PC-9 (cell line): ENCODE measurements around the gene MATN1. TPM values are rescaled to one million over a fixed set of nuclear protein-coding genes. Genes with fewer than 3 reads are reported as not detected.

Source experiments
- BruUV-seq: library from RNA; stranded (reverse); fragments of 400-500 nt; replicated peaks from 2 replicates; lab custom pipeline; 2021; lab: Mats Ljungman, UMichigan
- CTCF ChIA-PET: fragments of 300-600 bp; sonication (Branson Sonifier 250); formaldehyde crosslinking; loops from one replicate; lab custom pipeline; 2022; ENCODE audit warnings: antibody characterized with exemption; lab: Charles Lee
- POLR2A ChIA-PET: fragments of 300-600 bp; sonication (Branson Sonifier 250); formaldehyde crosslinking; loops from one replicate; lab custom pipeline; 2022; ENCODE audit warnings: antibody characterized with exemption; ENCODE audit not compliant: unreplicated experiment; lab: Charles Lee
- DNase-seq, 2 experiments: peaks; one replicate each; pipeline versions ENCODE4 v3.0.0 to v3.0.0-alpha.2; 2015 to 2022; ENCODE audit warnings: mixed read lengths in 1 of 2
- H2AFZ ChIP-seq: fragments of 200-600 bp; sonication (generic); 2 replicates; pipeline ENCODE4 v1.8.1; 2017; ENCODE audit warnings: antibody characterized with exemption
- H3F3A ChIP-seq: fragments of 200-600 bp; sonication (generic); 2 replicates; pipeline ENCODE4 v1.8.1; 2017; ENCODE audit warnings: antibody characterized with exemption, mild to moderate bottlenecking, low read depth; ENCODE audit not compliant: insufficient read depth
- H3K27ac ChIP-seq: fragments of 200-600 bp; sonication (generic); 2 replicates; pipeline ENCODE4 v1.6.1; 2016; ENCODE audit warnings: mixed run types
- H3K27me3 ChIP-seq: fragments of 200-600 bp; sonication (generic); 2 replicates; pipeline ENCODE4 v1.6.1; 2016; ENCODE audit warnings: low read depth, mixed run types; ENCODE audit not compliant: insufficient read depth
- H3K36me3 ChIP-seq: fragments of 200-600 bp; sonication (generic); 2 replicates; pipeline ENCODE4 v1.6.1; 2016; ENCODE audit warnings: low read depth, mixed run types
- H3K4me1 ChIP-seq: fragments of 200-600 bp; sonication (generic); replicated peaks from 2 replicates; pipeline ENCODE4 v1.6.1; 2016; ENCODE audit warnings: mixed run types; ENCODE audit not compliant: insufficient read depth
- H3K4me2 ChIP-seq: fragments of 200-600 bp; sonication (generic); 2 replicates; pipeline ENCODE4 v1.6.1; 2017; ENCODE audit warnings: mixed run types
- H3K4me3 ChIP-seq: fragments of 200-600 bp; sonication (generic); 2 replicates; pipeline ENCODE4 v1.6.1; 2016; ENCODE audit warnings: mixed run types
- H3K79me2 ChIP-seq: fragments of 200-600 bp; sonication (generic); 2 replicates; pipeline ENCODE4 v1.6.1; 2017; ENCODE audit warnings: low read depth, mixed run types
- H3K9me2 ChIP-seq: fragments of 200-600 bp; sonication (generic); 2 replicates; pipeline ENCODE4 v1.8.1; 2017; ENCODE audit warnings: mild to moderate bottlenecking; ENCODE audit not compliant: insufficient read depth
- H3K9me3 ChIP-seq: fragments of 200-600 bp; sonication (generic); 2 replicates; pipeline ENCODE4 v1.8.1; 2016; ENCODE audit warnings: low read depth; ENCODE audit not compliant: insufficient read depth
- H4K20me1 ChIP-seq: fragments of 200-600 bp; sonication (generic); 2 replicates; pipeline ENCODE4 v1.8.1; 2017; ENCODE audit not compliant: insufficient read depth
- EZH2 ChIP-seq: fragments of 200-600 bp; sonication (generic); IDR thresholded peaks from 2 replicates; pipeline ENCODE4 v1.8.0; 2017; ENCODE audit warnings: antibody characterized with exemption, low read depth
- intact Hi-C: fragments of 100-400 bp; cut with micrococcal nuclease; formaldehyde crosslinking; loops from one replicate; pipeline ENCODE4 v1.10.0; 2022; ENCODE audit not compliant: unreplicated experiment
- total RNA-seq: library from RNA; stranded (reverse); gene quantifications from 2 replicates; pipeline ENCODE4 v1.2.3, GENCODE V29; 2021
- TF ChIP-seq, protein P1 (sequence below): fragments of 200-600 bp; sonication (generic); conservative IDR thresholded peaks from 2 replicates; pipeline ENCODE4 v1.6.1; 2017; ENCODE audit warnings: mixed run types, antibody characterized with exemption, mild to moderate bottlenecking, moderate library complexity

The MATN1 gene
- total RNA-seq, 1 experiment from 2014 or later = 0.37 TPM

DNA sequence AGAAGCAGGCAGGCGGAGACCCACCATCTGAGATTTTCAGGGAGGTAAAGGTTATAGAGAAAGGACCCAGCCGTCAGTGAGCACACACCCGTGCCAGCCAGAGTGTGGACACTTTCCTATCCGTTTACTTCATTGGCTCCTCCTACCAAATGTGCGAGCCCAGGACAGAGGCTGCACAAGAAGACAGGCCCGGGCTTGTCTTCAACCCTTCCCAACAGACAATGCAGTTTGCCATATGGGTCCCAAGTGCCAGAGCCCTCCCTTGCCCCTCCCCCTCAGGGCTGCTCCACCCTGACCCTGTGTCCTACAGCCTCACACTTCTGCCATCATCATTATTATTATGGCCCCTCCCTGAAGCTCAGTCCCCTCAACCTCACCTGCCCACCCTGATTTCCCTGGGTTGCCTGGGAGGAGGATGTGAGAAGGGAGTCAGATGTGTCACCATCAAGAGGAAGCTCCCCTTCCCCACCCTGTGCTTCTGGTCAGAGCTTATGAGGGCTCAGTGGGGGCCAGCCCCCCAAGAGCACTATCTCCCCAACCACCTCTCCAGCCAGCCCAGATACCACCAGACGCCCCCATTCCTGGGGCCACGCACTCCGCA is 24.8 kb upstream of the MATN1 start:
- H3K27ac ChIP-seq = no peak overlapping the region
- no peaks in the 10 kb centered on the region for H3K79me2 ChIP-seq
- no peak overlapping the region for H3K4me3 ChIP-seq
- no peaks in the 10 kb centered on the region for H3K9me2 ChIP-seq
- no peaks in the 10 kb centered on the region for H3K9me3 ChIP-seq
- H3K27me3 ChIP-seq = no peaks in the 10 kb centered on the region
- ChIA-PET CTCF (no interaction called here), POLR2A (interaction anchor here (0.7 kb wide), 1 partner anchor 8 kb away, joined by 4 read pairs; no protein-coding TSS in a partner anchor)
- H3K36me3 ChIP-seq = no peaks in the 10 kb centered on the region
- H2AFZ ChIP-seq = no peak overlapping the region
- DNase-seq = peak in 1 of 2 experiments; percentile 37
- no TSS peak for BruUV-seq
- no peaks in the 10 kb centered on the region for H4K20me1 ChIP-seq
- no peak overlapping the region for H3K4me2 ChIP-seq
- TF ChIP-seq, protein P1, sequence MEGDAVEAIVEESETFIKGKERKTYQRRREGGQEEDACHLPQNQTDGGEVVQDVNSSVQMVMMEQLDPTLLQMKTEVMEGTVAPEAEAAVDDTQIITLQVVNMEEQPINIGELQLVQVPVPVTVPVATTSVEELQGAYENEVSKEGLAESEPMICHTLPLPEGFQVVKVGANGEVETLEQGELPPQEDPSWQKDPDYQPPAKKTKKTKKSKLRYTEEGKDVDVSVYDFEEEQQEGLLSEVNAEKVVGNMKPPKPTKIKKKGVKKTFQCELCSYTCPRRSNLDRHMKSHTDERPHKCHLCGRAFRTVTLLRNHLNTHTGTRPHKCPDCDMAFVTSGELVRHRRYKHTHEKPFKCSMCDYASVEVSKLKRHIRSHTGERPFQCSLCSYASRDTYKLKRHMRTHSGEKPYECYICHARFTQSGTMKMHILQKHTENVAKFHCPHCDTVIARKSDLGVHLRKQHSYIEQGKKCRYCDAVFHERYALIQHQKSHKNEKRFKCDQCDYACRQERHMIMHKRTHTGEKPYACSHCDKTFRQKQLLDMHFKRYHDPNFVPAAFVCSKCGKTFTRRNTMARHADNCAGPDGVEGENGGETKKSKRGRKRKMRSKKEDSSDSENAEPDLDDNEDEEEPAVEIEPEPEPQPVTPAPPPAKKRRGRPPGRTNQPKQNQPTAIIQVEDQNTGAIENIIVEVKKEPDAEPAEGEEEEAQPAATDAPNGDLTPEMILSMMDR = no peak
- no peak for TF ChIP-seq EZH2
- intact Hi-C loops = no loop called here
- peaks cover 10% of the 10 kb centered on the region; the same call in 1 of the 2 replicates for H3F3A ChIP-seq
- peaks cover 29% of the 10 kb centered on the region for H3K4me1 ChIP-seq

DNA sequence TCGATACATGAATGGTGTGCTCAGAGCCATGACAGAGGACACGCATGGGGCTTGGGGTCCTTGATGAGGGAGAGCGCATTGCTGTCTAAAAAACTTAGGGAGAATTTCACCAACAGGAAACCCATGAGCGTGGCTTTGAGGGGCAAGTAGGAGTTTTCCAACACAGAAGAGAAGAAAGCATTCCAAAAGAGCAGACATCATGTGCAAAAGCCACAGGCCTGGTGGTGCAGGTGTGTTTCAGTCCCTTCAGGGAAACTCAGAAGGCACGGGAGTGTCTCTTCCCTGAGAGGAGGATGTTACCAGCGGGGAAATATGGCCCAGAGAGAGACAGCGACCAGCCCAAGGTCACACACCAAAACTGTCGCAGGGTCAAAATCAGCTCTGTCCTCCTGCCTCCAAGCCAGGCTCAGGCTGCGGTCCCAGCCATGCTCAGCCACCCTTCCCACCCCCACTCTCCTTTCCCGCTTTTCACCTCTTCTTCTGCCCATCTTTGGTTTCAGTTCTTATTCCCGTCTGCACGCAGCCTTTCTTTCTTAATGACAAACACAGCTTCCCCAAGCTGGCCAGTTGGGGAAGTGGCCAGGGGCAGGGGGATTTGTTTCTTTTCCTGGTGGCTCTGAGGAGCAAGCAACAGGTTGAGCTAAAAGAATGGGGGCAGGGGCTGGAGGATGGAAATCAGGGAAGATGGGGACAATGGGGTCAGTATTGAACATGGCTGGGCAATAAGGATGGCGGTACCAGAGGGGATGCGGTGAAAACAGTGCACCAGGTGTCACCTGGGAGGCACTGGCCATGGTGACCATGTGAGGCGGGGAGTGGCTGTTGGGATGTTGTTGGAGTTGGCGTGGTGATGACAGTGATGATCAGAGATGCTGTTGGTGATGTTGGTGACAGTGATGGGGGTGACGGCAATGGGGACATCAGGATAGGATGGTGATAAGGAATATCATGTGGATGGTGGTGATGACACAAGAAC is 23.9 kb upstream of the MATN1 start:
- no TSS peak for BruUV-seq
- ChIA-PET POLR2A (no interaction called here), CTCF (interaction anchor here (0.6 kb wide), 1 partner anchor 146 kb away, joined by 3 read pairs; no protein-coding TSS in a partner anchor)
- Histone ChIP-seq H3K9me3 (no peaks in the 10 kb centered on the region), H3K9me2 (no peaks in the 10 kb centered on the region), H3K79me2 (no peaks in the 10 kb centered on the region), H3F3A (peaks cover 3% of the 10 kb centered on the region; the same call in 1 of the 2 replicates), H2AFZ (no peak overlapping the region), H3K4me1 (peaks cover 20% of the 10 kb centered on the region), H3K27me3 (no peaks in the 10 kb centered on the region), H4K20me1 (no peaks in the 10 kb centered on the region), H3K4me2 (no peak overlapping the region), H3K36me3 (no peaks in the 10 kb centered on the region), H3K27ac (no peak overlapping the region), H3K4me3 (no peak overlapping the region)
- no peak for DNase-seq
- intact Hi-C loops = no loop called here
- TF ChIP-seq EZH2 = no peak
- TF ChIP-seq, protein P1 = no peak

DNA sequence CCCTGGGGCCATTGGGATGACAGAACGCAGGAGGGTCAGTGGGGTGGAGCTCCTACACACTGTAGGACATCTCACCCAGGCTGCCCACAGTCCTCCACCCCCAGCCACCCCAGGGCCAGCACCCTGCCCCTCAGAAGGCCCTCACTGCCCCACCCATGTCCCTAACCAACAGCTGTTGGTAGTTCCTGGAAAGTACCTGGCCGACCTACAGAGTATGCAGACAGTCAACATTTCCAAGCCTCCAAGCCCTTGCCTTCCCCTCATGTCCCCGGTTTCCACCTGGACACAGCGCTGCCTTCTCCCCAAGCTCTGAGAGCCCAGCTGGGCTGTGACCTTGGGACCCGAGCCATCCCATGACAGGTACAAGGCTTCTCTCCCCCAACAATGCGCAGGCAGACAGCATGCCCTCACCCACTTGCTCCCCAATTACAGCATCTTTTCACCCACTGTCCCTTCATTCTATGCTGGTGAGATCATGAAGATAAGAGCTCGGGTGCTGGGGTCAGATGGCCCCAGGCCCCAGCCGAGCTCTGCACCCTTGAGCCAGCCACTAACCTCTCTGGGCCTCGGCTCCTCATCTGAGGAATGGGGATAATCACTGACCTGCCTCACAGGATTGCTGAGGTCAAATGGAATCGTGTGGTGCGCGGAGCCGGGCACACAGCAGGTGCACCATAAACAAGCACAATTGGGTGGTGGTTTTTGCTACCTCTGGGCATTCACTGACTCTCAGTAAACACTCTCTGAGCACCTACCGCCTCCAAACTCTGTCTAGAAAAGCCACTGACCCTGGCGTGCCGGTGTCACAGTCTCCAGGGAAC is 23.0 kb upstream of the MATN1 start:
- no peaks in the 10 kb centered on the region for H3K9me3 ChIP-seq
- intact Hi-C loops = no loop called here
- peaks cover 13% of the 10 kb centered on the region for H3K4me1 ChIP-seq
- no TSS peak for BruUV-seq
- DNase-seq = no peak
- H3F3A ChIP-seq = no peaks in the 10 kb centered on the region
- H3K9me2 ChIP-seq = no peaks in the 10 kb centered on the region
- no peak overlapping the region for H3K27ac ChIP-seq
- no peak overlapping the region for H3K4me2 ChIP-seq
- no peaks in the 10 kb centered on the region for H3K79me2 ChIP-seq
- no peaks in the 10 kb centered on the region for H4K20me1 ChIP-seq
- TF ChIP-seq EZH2 = no peak
- TF ChIP-seq, protein P1 = no peak
- ChIA-PET CTCF (interaction anchor here (0.6 kb wide), 1 partner anchor 14 kb away, joined by 5 read pairs; no protein-coding TSS in a partner anchor), POLR2A (no interaction called here)
- no peak overlapping the region for H3K4me3 ChIP-seq
- H3K27me3 ChIP-seq = no peaks in the 10 kb centered on the region
- no peaks in the 10 kb centered on the region for H3K36me3 ChIP-seq
- H2AFZ ChIP-seq = no peak overlapping the region
